Measurements from ENCODE around the gene SLC4A1AP. TPM values are rescaled to one million over a fixed set of nuclear protein-coding genes. Genes with fewer than 3 reads are reported as not detected.

SLC4A1AP gene
- total and polyA plus RNA-seq, 2 of the 13 experiments (the other 11 are each of a cell fraction or from before 2014, with no cell fraction given), result 15.3 to 44.6 TPM

- TF ChIP-seq TFDP2 (CRISPR knock-in tag; IDR thresholded peaks at IDR 0.05) (no peak), KAT8 (CRISPR knock-in tag; IDR thresholded peaks at IDR 0.05) (no peak), ZNF614 (CRISPR knock-in tag; IDR thresholded peaks at IDR 0.05; ENCODE audit: borderline replicate concordance) (no peak), JUNB (CRISPR knock-in tag; IDR thresholded peaks at IDR 0.05; ENCODE audit: borderline replicate concordance) (no peak), ZNF251 (CRISPR knock-in tag; IDR thresholded peaks at IDR 0.05) (0 out of 2 replicates have a peak, but pooled peaks have one; percentile 52), HCFC1 (IDR thresholded peaks at IDR 0.05; ENCODE audit: low read depth, low read length) (0 out of 2 replicates have a peak, but pooled peaks have one; percentile 14), BHLHE40 (IDR thresholded peaks at IDR 0.05; ENCODE audit: low read length) (no peak), ZNF260 (CRISPR knock-in tag; IDR thresholded peaks at IDR 0.05; ENCODE audit: borderline replicate concordance, low read depth) (0 out of 2 replicates have a peak, but pooled peaks have one; percentile 51), ZNF770 (CRISPR knock-in tag; IDR thresholded peaks at IDR 0.05) (no peak), PHF5A (CRISPR knock-in tag; IDR thresholded peaks at IDR 0.05; ENCODE audit: low read depth, unreplicated experiment) (no peak), ZNF329 (CRISPR knock-in tag; IDR thresholded peaks at IDR 0.05; ENCODE audit: low read depth) (no peak), ZNF256 (CRISPR knock-in tag; conservative IDR thresholded peaks at IDR 0.05) (no peak), U2AF2 (IDR thresholded peaks at IDR 0.05; ENCODE audit: low read depth, low read length) (no peak), HMGA1 (CRISPR knock-in tag; conservative IDR thresholded peaks at IDR 0.05) (no peak), ZNF761 (CRISPR knock-in tag; conservative IDR thresholded peaks at IDR 0.05) (no peak; the same call in 1 of the 2 replicates), ZNF280B (CRISPR knock-in tag; IDR thresholded peaks at IDR 0.05; ENCODE audit: borderline replicate concordance) (no peak), PAF1 (CRISPR knock-in tag; IDR thresholded peaks at IDR 0.05) (no peak)
- TF ChIP-seq, protein P1, sequence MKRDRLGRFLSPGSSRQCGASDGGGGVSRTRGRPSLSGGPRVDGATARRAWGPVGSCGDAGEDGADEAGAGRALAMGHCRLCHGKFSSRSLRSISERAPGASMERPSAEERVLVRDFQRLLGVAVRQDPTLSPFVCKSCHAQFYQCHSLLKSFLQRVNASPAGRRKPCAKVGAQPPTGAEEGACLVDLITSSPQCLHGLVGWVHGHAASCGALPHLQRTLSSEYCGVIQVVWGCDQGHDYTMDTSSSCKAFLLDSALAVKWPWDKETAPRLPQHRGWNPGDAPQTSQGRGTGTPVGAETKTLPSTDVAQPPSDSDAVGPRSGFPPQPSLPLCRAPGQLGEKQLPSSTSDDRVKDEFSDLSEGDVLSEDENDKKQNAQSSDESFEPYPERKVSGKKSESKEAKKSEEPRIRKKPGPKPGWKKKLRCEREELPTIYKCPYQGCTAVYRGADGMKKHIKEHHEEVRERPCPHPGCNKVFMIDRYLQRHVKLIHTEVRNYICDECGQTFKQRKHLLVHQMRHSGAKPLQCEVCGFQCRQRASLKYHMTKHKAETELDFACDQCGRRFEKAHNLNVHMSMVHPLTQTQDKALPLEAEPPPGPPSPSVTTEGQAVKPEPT (CRISPR knock-in tag; IDR thresholded peaks at IDR 0.05; ENCODE audit: low read depth), result no peak
- TF ChIP-seq, protein P2, sequence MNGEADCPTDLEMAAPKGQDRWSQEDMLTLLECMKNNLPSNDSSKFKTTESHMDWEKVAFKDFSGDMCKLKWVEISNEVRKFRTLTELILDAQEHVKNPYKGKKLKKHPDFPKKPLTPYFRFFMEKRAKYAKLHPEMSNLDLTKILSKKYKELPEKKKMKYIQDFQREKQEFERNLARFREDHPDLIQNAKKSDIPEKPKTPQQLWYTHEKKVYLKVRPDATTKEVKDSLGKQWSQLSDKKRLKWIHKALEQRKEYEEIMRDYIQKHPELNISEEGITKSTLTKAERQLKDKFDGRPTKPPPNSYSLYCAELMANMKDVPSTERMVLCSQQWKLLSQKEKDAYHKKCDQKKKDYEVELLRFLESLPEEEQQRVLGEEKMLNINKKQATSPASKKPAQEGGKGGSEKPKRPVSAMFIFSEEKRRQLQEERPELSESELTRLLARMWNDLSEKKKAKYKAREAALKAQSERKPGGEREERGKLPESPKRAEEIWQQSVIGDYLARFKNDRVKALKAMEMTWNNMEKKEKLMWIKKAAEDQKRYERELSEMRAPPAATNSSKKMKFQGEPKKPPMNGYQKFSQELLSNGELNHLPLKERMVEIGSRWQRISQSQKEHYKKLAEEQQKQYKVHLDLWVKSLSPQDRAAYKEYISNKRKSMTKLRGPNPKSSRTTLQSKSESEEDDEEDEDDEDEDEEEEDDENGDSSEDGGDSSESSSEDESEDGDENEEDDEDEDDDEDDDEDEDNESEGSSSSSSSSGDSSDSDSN (CRISPR knock-in tag; IDR thresholded peaks at IDR 0.05), result no peak
- TF ChIP-seq, protein P3, sequence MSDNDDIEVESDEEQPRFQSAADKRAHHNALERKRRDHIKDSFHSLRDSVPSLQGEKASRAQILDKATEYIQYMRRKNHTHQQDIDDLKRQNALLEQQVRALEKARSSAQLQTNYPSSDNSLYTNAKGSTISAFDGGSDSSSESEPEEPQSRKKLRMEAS (IDR thresholded peaks at IDR 0.05), result peak; percentile 35
Measured at GRCh38 chr2:27738349-27739057, 74.8 kb downstream of the SLC4A1AP start (continued).

Measured in HepG2 (cell line).